ENCODE data around the gene PRR7. TPM values are rescaled to one million over a fixed set of nuclear protein-coding genes. Genes with fewer than 3 reads are reported as not detected.

PRR7 gene
- total and polyA plus RNA-seq, 2 of the 13 experiments (the other 11 are each of a cell fraction or from before 2014, with no cell fraction given), result 4.8 to 5.0 TPM

GRCh38 chr5:177427211-177427822 lies 19.3 kb upstream of the PRR7 start (continued):
- TF ChIP-seq ZBTB39 (CRISPR knock-in tag; IDR thresholded peaks at IDR 0.05) (no peak), ZNF260 (CRISPR knock-in tag; IDR thresholded peaks at IDR 0.05; ENCODE audit: borderline replicate concordance, low read depth) (0 out of 2 replicates have a peak, but pooled peaks have one; percentile 48), TEAD2 (CRISPR knock-in tag; IDR thresholded peaks at IDR 0.05) (no peak), JUN (CRISPR knock-in tag; IDR thresholded peaks at IDR 0.05) (no peak), ZNF367 (CRISPR knock-in tag; IDR thresholded peaks at IDR 0.05; ENCODE audit: borderline replicate concordance) (no peak), FOXO1 (CRISPR knock-in tag; IDR thresholded peaks at IDR 0.05) (no peak), FOXK1 (CRISPR knock-in tag; IDR thresholded peaks at IDR 0.05; ENCODE audit: borderline replicate concordance, low read depth) (no peak), ZNF350 (CRISPR knock-in tag; IDR thresholded peaks at IDR 0.05; ENCODE audit: borderline replicate concordance, low read depth) (no peak), POGK (CRISPR knock-in tag; conservative IDR thresholded peaks at IDR 0.05) (0 out of 2 replicates have a peak, but pooled peaks have one; percentile 40), TFE3 (CRISPR knock-in tag; IDR thresholded peaks at IDR 0.05) (0 out of 2 replicates have a peak, but pooled peaks have one; percentile 10), ZNF124 (CRISPR knock-in tag; IDR thresholded peaks at IDR 0.05) (no peak), BRF2 (CRISPR knock-in tag; IDR thresholded peaks at IDR 0.05) (no peak), PLRG1 (conservative IDR thresholded peaks at IDR 0.05) (no peak), PRMT3 (CRISPR knock-in tag; IDR thresholded peaks at IDR 0.05; ENCODE audit: borderline replicate concordance, low read depth) (no peak), ZNF281 (CRISPR knock-in tag; IDR thresholded peaks at IDR 0.05; ENCODE audit: borderline replicate concordance) (no peak), ZBTB7B (CRISPR knock-in tag; IDR thresholded peaks at IDR 0.05) (no peak)
- TF ChIP-seq, protein P1, sequence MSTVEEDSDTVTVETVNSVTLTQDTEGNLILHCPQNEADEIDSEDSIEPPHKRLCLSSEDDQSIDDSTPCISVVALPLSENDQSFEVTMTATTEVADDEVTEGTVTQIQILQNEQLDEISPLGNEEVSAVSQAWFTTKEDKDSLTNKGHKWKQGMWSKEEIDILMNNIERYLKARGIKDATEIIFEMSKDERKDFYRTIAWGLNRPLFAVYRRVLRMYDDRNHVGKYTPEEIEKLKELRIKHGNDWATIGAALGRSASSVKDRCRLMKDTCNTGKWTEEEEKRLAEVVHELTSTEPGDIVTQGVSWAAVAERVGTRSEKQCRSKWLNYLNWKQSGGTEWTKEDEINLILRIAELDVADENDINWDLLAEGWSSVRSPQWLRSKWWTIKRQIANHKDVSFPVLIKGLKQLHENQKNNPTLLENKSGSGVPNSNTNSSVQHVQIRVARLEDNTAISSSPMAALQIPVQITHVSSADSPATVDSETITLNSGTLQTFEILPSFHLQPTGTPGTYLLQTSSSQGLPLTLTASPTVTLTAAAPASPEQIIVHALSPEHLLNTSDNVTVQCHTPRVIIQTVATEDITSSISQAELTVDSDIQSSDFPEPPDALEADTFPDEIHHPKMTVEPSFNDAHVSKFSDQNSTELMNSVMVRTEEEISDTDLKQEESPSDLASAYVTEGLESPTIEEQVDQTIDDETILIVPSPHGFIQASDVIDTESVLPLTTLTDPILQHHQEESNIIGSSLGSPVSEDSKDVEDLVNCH (CRISPR knock-in tag; IDR thresholded peaks at IDR 0.05), result no peak

Measured in HepG2 (cell line).